BLaER1 (cell line): ENCODE results near the gene ISCU.

ENCODE experiments used
- H3K27ac ChIP-seq: shearing (Covaris generic); formaldehyde crosslinking; 2 replicates; pipeline ENCODE4 v1.8.1; 2022
- H3K27me3 ChIP-seq: shearing (Covaris generic); formaldehyde crosslinking; 2 replicates; pipeline ENCODE4 v1.8.1; 2022
- H3K36me3 ChIP-seq: shearing (Covaris generic); formaldehyde crosslinking; 2 replicates; pipeline ENCODE4 v1.8.1; 2022
- H3K4me1 ChIP-seq: shearing (Covaris generic); formaldehyde crosslinking; 2 replicates; pipeline ENCODE4 v1.8.1; 2022
- H3K4me2 ChIP-seq: shearing (Covaris generic); formaldehyde crosslinking; 2 replicates; pipeline ENCODE4 v1.8.1; 2022
- H3K4me3 ChIP-seq: shearing (Covaris generic); formaldehyde crosslinking; 2 replicates; pipeline ENCODE4 v1.8.1; 2022
- H3K9ac ChIP-seq: shearing (Covaris generic); formaldehyde crosslinking; 2 replicates; pipeline ENCODE4 v1.8.1; 2022
- H3K9me3 ChIP-seq: shearing (Covaris generic); formaldehyde crosslinking; 2 replicates; pipeline ENCODE4 v1.8.1; 2022
- H4K20me1 ChIP-seq: shearing (Covaris generic); formaldehyde crosslinking; 2 replicates; pipeline ENCODE4 v1.8.1; 2022
- Cebpa-rat ChIP-seq: shearing (Covaris generic); IDR thresholded peaks from 2 replicates; pipeline ENCODE4 v1.8.1; 2022

Gene ISCU

GRCh38 chr12:108599948-108600701, 37.7 kb downstream of the ISCU start:
- Histone ChIP-seq H3K4me3 (no peak overlapping the region), H3K27ac (no peak overlapping the region), H3K27me3 (no peaks in the 10 kb centered on the region), H3K4me1 (peaks cover 56% of the 10 kb centered on the region), H3K4me2 (no peak overlapping the region), H3K36me3 (no peaks in the 10 kb centered on the region), H4K20me1 (no peaks in the 10 kb centered on the region), H3K9ac (no peak overlapping the region), H3K9me3 (no peaks in the 10 kb centered on the region)
- no peak for TF ChIP-seq Cebpa-rat

DNA sequence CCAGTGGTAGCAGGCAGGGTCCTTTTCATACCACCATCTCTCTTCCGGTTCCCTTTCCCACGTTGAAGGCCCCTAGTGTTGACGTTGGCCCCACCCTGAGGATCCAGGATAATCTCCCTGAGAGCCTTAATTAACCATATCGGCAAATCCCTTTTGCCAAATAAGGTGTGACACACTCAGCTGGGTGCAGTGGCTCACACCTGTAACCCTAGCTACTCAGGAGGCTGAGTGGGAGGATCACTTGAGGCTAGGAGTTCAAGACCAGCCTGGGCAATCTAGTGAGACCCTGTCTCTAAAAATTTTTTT, 38.3 kb downstream of the ISCU start:
- no peak for TF ChIP-seq Cebpa-rat
- Histone ChIP-seq H3K9ac (no peak overlapping the region), H4K20me1 (no peaks in the 10 kb centered on the region), H3K4me1 (peaks cover 58% of the 10 kb centered on the region), H3K36me3 (no peaks in the 10 kb centered on the region), H3K9me3 (no peaks in the 10 kb centered on the region), H3K4me3 (no peak overlapping the region), H3K27me3 (no peaks in the 10 kb centered on the region), H3K4me2 (no peak overlapping the region), H3K27ac (no peak overlapping the region)

DNA sequence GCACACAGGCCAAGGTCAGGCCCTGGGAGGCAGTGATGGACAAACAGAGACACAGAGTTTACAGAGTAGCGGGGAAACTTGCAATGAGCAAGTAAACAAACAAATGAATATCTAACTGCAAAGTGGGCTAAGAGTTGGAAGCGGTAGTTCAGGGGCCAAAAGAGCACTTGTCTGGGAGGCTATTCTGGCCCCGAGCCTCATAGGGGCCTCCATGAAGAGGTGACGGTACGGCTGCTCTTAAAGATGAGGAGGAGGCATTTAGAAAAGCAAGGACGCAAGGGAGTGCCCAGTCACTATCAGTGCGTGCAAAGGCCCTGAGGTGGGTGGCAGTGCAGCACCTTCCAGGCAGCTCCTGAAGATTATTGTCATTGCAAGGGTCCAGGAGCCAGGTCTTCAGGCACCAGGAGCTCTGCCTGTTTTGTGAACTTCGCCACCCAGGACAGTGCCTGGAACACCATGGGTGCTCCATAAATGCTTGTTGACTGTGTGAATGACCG, 39.9 kb downstream of the ISCU start:
- H3K27me3 ChIP-seq, result no peaks in the 10 kb centered on the region
- H3K9ac ChIP-seq, result no peak overlapping the region
- TF ChIP-seq Cebpa-rat, result no peak
- H3K27ac ChIP-seq, result no peak overlapping the region
- no peak overlapping the region for H3K4me2 ChIP-seq
- no peaks in the 10 kb centered on the region for H4K20me1 ChIP-seq
- H3K4me3 ChIP-seq, result no peak overlapping the region
- peaks cover 64% of the 10 kb centered on the region for H3K4me1 ChIP-seq
- no peaks in the 10 kb centered on the region for H3K9me3 ChIP-seq
- H3K36me3 ChIP-seq, result no peaks in the 10 kb centered on the region

DNA sequence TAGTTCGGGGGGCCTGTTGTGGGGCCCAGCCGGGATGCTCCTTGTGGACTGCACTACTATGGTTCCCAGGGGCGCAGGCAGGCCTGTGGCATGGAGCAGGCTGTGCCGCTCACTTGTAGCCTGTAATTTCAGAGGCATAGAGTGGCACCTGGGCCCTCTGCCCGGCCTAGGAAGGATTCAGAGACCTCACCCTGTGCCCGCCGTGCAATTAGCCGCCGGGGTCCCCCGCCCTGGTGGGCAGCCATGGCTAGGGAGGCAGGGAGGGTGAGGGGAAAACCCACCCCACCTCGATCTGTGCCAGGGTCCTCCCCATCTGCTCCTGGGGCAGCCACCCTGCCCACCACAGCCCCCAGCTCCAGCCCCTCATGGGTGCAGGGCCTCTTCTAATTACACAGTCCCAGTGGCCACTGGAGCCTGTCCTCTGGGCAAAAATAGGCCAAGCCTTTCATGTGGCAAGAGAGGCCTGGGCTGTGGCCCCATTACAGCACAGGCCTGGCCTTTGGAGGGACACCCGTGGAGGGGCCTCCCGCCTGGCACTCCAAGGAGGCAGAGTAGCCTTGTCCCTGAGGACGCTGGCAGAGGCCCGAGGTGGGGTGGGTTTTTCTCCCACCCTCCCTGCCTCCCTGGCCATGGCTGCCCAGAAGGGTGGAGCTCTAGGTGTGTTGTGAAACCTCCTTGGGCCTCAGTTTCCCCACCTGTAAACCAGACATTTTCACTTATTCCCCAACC, 40.7 kb downstream of the ISCU start:
- no peak overlapping the region for H3K4me3 ChIP-seq
- H3K27ac ChIP-seq, result 0 out of 2 replicates have a peak overlapping the region, but pooled peaks have one; percentile 1
- no peak overlapping the region for H3K9ac ChIP-seq
- no peaks in the 10 kb centered on the region for H3K27me3 ChIP-seq
- no peak overlapping the region; the same call in 1 of the 2 replicates for H3K4me2 ChIP-seq
- H3K36me3 ChIP-seq, result no peaks in the 10 kb centered on the region
- H3K9me3 ChIP-seq, result no peaks in the 10 kb centered on the region
- H4K20me1 ChIP-seq, result no peaks in the 10 kb centered on the region
- H3K4me1 ChIP-seq, result peaks cover 64% of the 10 kb centered on the region
- TF ChIP-seq Cebpa-rat, result no peak

GRCh38 chr12:108603743-108604142, 41.3 kb downstream of the ISCU start:
- Histone ChIP-seq H3K9me3 (no peaks in the 10 kb centered on the region), H3K4me2 (no peak overlapping the region), H3K4me3 (no peak overlapping the region), H3K36me3 (no peaks in the 10 kb centered on the region), H3K27ac (no peak overlapping the region), H4K20me1 (no peaks in the 10 kb centered on the region), H3K4me1 (peaks cover 64% of the 10 kb centered on the region), H3K27me3 (no peaks in the 10 kb centered on the region), H3K9ac (no peak overlapping the region)
- no peak for TF ChIP-seq Cebpa-rat

GRCh38 chr12:108604208-108604941, 42.0 kb downstream of the ISCU start:
- H3K4me2 ChIP-seq, result no peak overlapping the region
- H3K4me3 ChIP-seq, result no peak overlapping the region
- H3K27me3 ChIP-seq, result no peaks in the 10 kb centered on the region
- H3K27ac ChIP-seq, result no peak overlapping the region
- H3K9ac ChIP-seq, result no peak overlapping the region
- H3K4me1 ChIP-seq, result peaks cover 70% of the 10 kb centered on the region
- H4K20me1 ChIP-seq, result no peaks in the 10 kb centered on the region
- no peaks in the 10 kb centered on the region for H3K9me3 ChIP-seq
- TF ChIP-seq Cebpa-rat, result no peak
- no peaks in the 10 kb centered on the region for H3K36me3 ChIP-seq

DNA sequence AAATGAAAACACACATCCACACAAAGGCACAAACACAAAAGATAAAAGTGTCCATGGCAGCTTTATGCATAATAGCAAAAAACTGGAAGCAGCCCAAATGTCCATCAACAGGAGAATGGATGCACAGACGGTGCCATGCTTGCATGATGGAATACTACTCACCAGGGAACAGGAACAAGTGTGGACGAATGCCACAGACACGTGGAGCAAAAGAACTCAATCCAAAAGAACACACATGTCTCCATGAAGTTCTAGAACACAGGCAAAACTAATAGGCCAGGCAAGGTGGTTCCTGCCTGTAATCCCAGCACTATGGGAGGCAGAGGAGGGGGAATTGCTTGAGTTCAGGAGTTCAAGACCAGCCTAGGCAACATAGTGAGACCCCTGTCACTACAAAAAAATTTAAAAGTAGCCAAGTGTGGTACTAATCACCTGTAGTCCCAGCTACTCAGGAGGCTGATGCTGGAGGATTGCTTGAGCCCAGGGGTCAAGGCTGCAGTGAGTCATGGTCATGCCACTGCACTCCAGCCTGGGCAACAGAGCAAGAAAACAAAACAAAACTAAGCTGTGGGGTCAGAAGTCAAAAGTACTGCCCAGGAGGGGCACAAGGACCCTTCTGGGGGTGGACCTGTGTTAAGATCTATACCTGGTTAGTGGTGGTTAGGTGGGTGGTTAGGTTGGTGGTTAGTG, 42.7 kb downstream of the ISCU start:
- Histone ChIP-seq H3K4me2 (no peak overlapping the region), H3K9me3 (no peaks in the 10 kb centered on the region), H4K20me1 (no peaks in the 10 kb centered on the region), H3K4me1 (peaks cover 78% of the 10 kb centered on the region), H3K27me3 (no peaks in the 10 kb centered on the region), H3K9ac (no peak overlapping the region), H3K27ac (no peak overlapping the region), H3K36me3 (no peaks in the 10 kb centered on the region), H3K4me3 (no peak overlapping the region)
- TF ChIP-seq Cebpa-rat, result no peak

DNA sequence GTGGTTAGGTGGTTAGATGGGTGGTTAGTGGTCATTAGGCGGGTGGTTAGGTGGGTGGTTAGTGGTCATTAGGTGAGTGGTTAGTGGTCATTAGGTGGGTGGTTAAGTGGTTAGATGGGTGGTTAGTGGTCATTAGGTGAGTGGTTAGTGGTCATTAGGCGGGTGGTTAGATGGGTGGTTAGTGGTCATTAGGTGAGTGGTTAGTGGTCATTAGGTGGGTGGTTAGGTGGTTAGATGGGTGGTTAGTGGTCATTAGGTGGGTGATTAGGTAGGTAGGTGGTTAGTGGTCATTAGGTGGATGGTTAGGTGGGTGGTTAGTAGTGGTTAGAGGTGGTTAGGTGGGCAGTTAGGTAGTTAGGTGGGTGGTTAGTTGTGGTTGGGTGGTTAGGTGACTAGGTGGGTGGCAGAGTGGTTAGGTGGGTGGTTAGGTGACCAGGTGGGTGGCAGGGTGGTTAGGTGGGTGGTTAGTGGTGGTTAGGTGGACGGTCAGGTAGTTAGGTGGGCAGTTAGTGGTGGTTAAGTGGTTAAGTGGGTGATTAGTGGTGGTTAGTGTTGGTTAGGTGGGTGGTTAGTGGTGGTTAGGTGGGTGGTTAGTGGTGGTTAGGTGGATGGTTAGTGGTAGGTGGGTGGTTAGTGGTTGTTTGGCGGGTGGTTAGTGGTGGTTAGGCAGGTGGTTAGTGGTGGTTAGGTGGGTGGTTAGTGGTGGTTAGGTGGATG, 43.5 kb downstream of the ISCU start:
- Histone ChIP-seq H3K4me2 (peak overlapping the region; percentile 49; the same call in 1 of the 2 replicates), H3K27me3 (no peaks in the 10 kb centered on the region), H3K4me3 (no peak overlapping the region), H3K27ac (no peak overlapping the region), H3K4me1 (peaks cover 84% of the 10 kb centered on the region), H3K9me3 (no peaks in the 10 kb centered on the region), H3K36me3 (no peaks in the 10 kb centered on the region), H4K20me1 (no peaks in the 10 kb centered on the region), H3K9ac (no peak overlapping the region)
- TF ChIP-seq Cebpa-rat, result no peak

DNA sequence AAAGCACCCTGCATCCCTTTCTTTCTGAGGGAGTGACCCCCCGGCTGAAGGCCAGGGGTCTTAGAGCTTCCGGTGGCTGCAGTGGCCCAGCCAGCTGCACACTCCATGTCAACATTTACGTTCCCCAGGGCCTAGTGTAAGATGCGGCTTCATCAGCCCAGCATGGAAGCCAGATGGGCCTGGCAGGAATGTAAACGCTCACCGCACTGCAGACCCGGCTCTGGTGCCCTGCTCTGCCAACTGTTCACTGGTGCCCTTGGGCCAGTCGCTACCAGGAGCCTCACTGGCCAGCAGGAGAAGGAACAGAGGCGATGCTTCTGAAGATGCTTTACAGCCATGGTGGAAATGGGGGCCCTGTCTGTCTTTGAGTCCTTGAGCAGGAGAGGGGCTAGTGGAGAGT, 44.1 kb downstream of the ISCU start:
- no peak overlapping the region for H3K4me3 ChIP-seq
- H3K4me1 ChIP-seq, result peaks cover 84% of the 10 kb centered on the region

More for the DNA sequence above, 44.1 kb downstream of the ISCU start:
- Histone ChIP-seq H3K27me3 (no peaks in the 10 kb centered on the region), H4K20me1 (no peaks in the 10 kb centered on the region), H3K4me2 (peak overlapping the region; percentile 49), H3K27ac (0 out of 2 replicates have a peak overlapping the region, but pooled peaks have one; percentile 10), H3K9ac (no peak overlapping the region), H3K36me3 (no peaks in the 10 kb centered on the region), H3K9me3 (no peaks in the 10 kb centered on the region)
- TF ChIP-seq Cebpa-rat, result no peak
